H9 (cell line): Measurements from ENCODE around the gene PUM1. TPM values are rescaled to one million over a fixed set of nuclear protein-coding genes. Genes with fewer than 3 reads are reported as not detected.
A peak's percentile ranks its signal among the peaks of the same experiment; 100 is the strongest.

Experiments
- DNase-seq: peaks from one replicate; pipeline ENCODE4 v3.0.0-alpha.2; 2017
- H2AFZ ChIP-seq: one replicate; pipeline ENCODE4 v1.6.1; 2013; ENCODE audit warnings: mild to moderate bottlenecking, low read length, control low read depth, moderate library complexity
- H2AK5ac ChIP-seq: 2 replicates; pipeline ENCODE4 v1.6.1; 2013; ENCODE audit warnings: low read length, control low read depth, mixed read lengths; ENCODE audit not compliant: insufficient read length
- H2BK120ac ChIP-seq: one replicate; pipeline ENCODE4 v1.6.1; 2013; ENCODE audit warnings: low read depth, mild to moderate bottlenecking, low read length, control low read depth, inconsistent platforms; ENCODE audit not compliant: poor library complexity, severe bottlenecking
- H2BK12ac ChIP-seq: 2 replicates; pipeline ENCODE4 v1.6.1; 2013; ENCODE audit warnings: low read length, control low read depth, mixed read lengths, low read depth; ENCODE audit not compliant: insufficient read length
- H2BK15ac ChIP-seq: 2 replicates; pipeline ENCODE4 v1.6.1; 2013; ENCODE audit warnings: low read depth, low read length, control low read depth
- H2BK20ac ChIP-seq: one replicate; pipeline ENCODE4 v1.6.1; 2013; ENCODE audit warnings: low read depth, mild to moderate bottlenecking, low read length, control low read depth, inconsistent platforms; ENCODE audit not compliant: poor library complexity, severe bottlenecking
- H2BK5ac ChIP-seq: 2 replicates; pipeline ENCODE4 v1.6.1; 2013; ENCODE audit warnings: low read length, control low read depth, mixed read lengths; ENCODE audit not compliant: insufficient read length
- H3K14ac ChIP-seq: 2 replicates; pipeline ENCODE4 v1.6.1; 2013; ENCODE audit warnings: low read length, control low read depth; ENCODE audit not compliant: insufficient read depth
- H3K18ac ChIP-seq: 2 replicates; pipeline ENCODE4 v1.6.1; 2013; ENCODE audit warnings: low read depth, mild to moderate bottlenecking, mixed read lengths, low read length, control low read depth; ENCODE audit not compliant: insufficient read length
- H3K23ac ChIP-seq: 2 replicates; pipeline ENCODE4 v1.6.1; 2013; ENCODE audit warnings: low read length, control low read depth, mixed read lengths, low read depth; ENCODE audit not compliant: insufficient read length
- H3K23me2 ChIP-seq: 2 replicates; pipeline ENCODE4 v1.6.1; 2013; ENCODE audit warnings: low read depth, mild to moderate bottlenecking, mixed read lengths, low read length, control low read depth; ENCODE audit not compliant: insufficient read length, poor library complexity, severe bottlenecking
- H3K27ac ChIP-seq: 2 replicates; pipeline ENCODE4 v1.5.1; 2013; ENCODE audit warnings: low read length, control low read depth, mixed read lengths, low read depth; ENCODE audit not compliant: insufficient read length
- H3K27me3 ChIP-seq: 2 replicates; pipeline ENCODE4 v1.6.1; 2013; ENCODE audit warnings: low read length, control low read depth, inconsistent platforms; ENCODE audit not compliant: insufficient read depth
- H3K4ac ChIP-seq: 2 replicates; pipeline ENCODE4 v1.6.1; 2013; ENCODE audit warnings: low read depth, mild to moderate bottlenecking, control low read depth, inconsistent platforms, low read length, moderate library complexity
- H3K4me1 ChIP-seq: 2 replicates; pipeline ENCODE4 v1.6.1; 2013; ENCODE audit warnings: low read length, control low read depth, inconsistent platforms; ENCODE audit not compliant: insufficient read depth
- H3K4me2 ChIP-seq: 2 replicates; pipeline ENCODE4 v1.6.1; 2013; ENCODE audit warnings: low read length, control low read depth, mixed read lengths; ENCODE audit not compliant: insufficient read length, insufficient read depth
- H3K56ac ChIP-seq: 2 replicates; pipeline ENCODE4 v1.6.1; 2013; ENCODE audit warnings: low read depth, mild to moderate bottlenecking, mixed read lengths, low read length, control low read depth; ENCODE audit not compliant: insufficient read length
- H3K79me1 ChIP-seq: 2 replicates; pipeline ENCODE4 v1.6.1; 2013; ENCODE audit warnings: low read depth, mild to moderate bottlenecking, moderate library complexity, low read length, control low read depth, inconsistent platforms; ENCODE audit not compliant: insufficient read depth, poor library complexity, severe bottlenecking
- H3K79me2 ChIP-seq: 2 replicates; pipeline ENCODE4 v1.6.1; 2013; ENCODE audit warnings: low read length, control low read depth, inconsistent platforms; ENCODE audit not compliant: insufficient read depth
- H3K9ac ChIP-seq: 2 replicates; pipeline ENCODE4 v1.6.1; 2013; ENCODE audit warnings: low read length, control low read depth, mixed read lengths; ENCODE audit not compliant: insufficient read length; ENCODE audit errors: extremely low read depth
- H3K9me3 ChIP-seq: one replicate; pipeline ENCODE4 v1.6.1; 2013; ENCODE audit warnings: low read depth, low read length, inconsistent platforms; ENCODE audit not compliant: control insufficient read depth
- H3T11ph ChIP-seq: one replicate; pipeline ENCODE4 v1.6.1; 2013; ENCODE audit warnings: mild to moderate bottlenecking, low read length, control low read depth, inconsistent platforms
- H4K20me1 ChIP-seq: one replicate; pipeline ENCODE4 v1.6.1; 2013; ENCODE audit not compliant: control insufficient read depth, insufficient read length, insufficient read depth
- H4K5ac ChIP-seq: 2 replicates; pipeline ENCODE4 v1.6.1; 2013; ENCODE audit warnings: low read depth, mild to moderate bottlenecking, mixed read lengths, low read length, control low read depth; ENCODE audit not compliant: insufficient read length
- H4K8ac ChIP-seq: replicated peaks from 2 replicates; pipeline ENCODE4 v1.6.1; 2013; ENCODE audit warnings: low read length, control low read depth, mixed read lengths, low read depth; ENCODE audit not compliant: insufficient read length
- H4K91ac ChIP-seq: 2 replicates; pipeline ENCODE4 v1.6.1; 2013; ENCODE audit warnings: low read depth, mild to moderate bottlenecking, moderate library complexity, mixed read lengths, low read length, control low read depth; ENCODE audit not compliant: insufficient read length
- H3K27ac Mint-ChIP-seq, 3 experiments: 2 replicates in 2 of 3; 3 replicates in 1 of 3; pipeline ENCODE4 v1.8.0; 2020 to 2021; ENCODE audit warnings: mixed read lengths in 3 of 3, mild to moderate bottlenecking in 1 of 3, moderate library complexity in 1 of 3
- H3K27me3 Mint-ChIP-seq: 2 replicates; pipeline ENCODE4 v1.8.0; 2021; ENCODE audit warnings: low read depth, mild to moderate bottlenecking, moderate library complexity, mixed read lengths
- H3K36me3 Mint-ChIP-seq, 3 experiments: 2 replicates in 2 of 3; 3 replicates in 1 of 3; pipeline ENCODE4 v1.8.0; 2020 to 2021; ENCODE audit warnings: low read depth in 3 of 3, mixed read lengths in 3 of 3; ENCODE audit not compliant: insufficient read depth in 1 of 3
- H3K4me1 Mint-ChIP-seq, 2 experiments: 2 replicates each; pipeline ENCODE4 v1.8.0; 2020; ENCODE audit warnings: mixed read lengths in 2 of 2
- H3K4me3 Mint-ChIP-seq, 2 experiments: 2 replicates in 1 of 2; 3 replicates in 1 of 2; pipeline ENCODE4 v1.8.0; 2020 to 2021; ENCODE audit warnings: mild to moderate bottlenecking in 2 of 2, mixed read lengths in 2 of 2, moderate library complexity in 1 of 2
- H3K9me3 Mint-ChIP-seq, 2 experiments: 2 replicates in 1 of 2; 3 replicates in 1 of 2; pipeline ENCODE4 v1.8.0; 2020; ENCODE audit warnings: mild to moderate bottlenecking in 2 of 2, mixed read lengths in 2 of 2, moderate library complexity in 1 of 2
- CTCF ChIP-seq: fragments of 200-600 bp; sonication (generic); conservative IDR thresholded peaks from 3 replicates; pipeline ENCODE4 v1.8.0; 2021; ENCODE audit warnings: antibody characterized with exemption, mild to moderate bottlenecking
- WGBS: extraction: QIAGEN DNeasy Blood & Tissue Kit; methylation state at CpG from one replicate; pipeline ENCODE4 v1.1.7; 2013; ENCODE audit warnings: missing lambda C conversion rate, low lambda C conversion rate, mixed read lengths; ENCODE audit not compliant: insufficient read length; ENCODE audit errors: extremely low coverage; 5-methylcytosine and 5-hydroxymethylcytosine counted together
- total RNA-seq: library from RNA; stranded (reverse); gene quantifications from 2 replicates; pipeline ENCODE4 v1.2.1, GENCODE V29; 2021

PUM1 gene
- total RNA-seq, 1 experiment from 2014 or later: 164 TPM

GRCh38 chr1:30975217-30975616, 90.3 kb downstream of the PUM1 start:
- no peak overlapping the region for H3K18ac ChIP-seq
- Mint-ChIP-seq H3K9me3 (no peaks in the 10 kb centered on the region), H3K36me3 (peaks cover 24 to 79% (median 70%) of the 10 kb centered on the region in 3 experiments; a peak in 6 of 7 replicates), H3K4me3 (no peak overlapping the region), H3K27ac (peak overlapping the region in 2 of 3 experiments; percentile 30 to 87; a peak in 2 of 7 replicates), H3K4me1 (peaks cover 4 to 14% of the 10 kb centered on the region in 2 experiments; a peak in 3 of 4 replicates), H3K27me3 (no peaks in the 10 kb centered on the region)
- no peak overlapping the region for H2BK20ac ChIP-seq
- H3K9ac ChIP-seq: no peak overlapping the region
- DNase-seq: no peak
- no peak for TF ChIP-seq CTCF
- WGBS: no CpG with 5 or more reads among the region's 3 CpGs
- H3K56ac ChIP-seq: no peak overlapping the region
- no peaks in the 10 kb centered on the region for H3K23me2 ChIP-seq
- no peak overlapping the region for H4K91ac ChIP-seq
- H2AFZ ChIP-seq: no peak overlapping the region
- no peak overlapping the region for H4K5ac ChIP-seq
- H3K4me1 ChIP-seq: no peaks in the 10 kb centered on the region
- H3K79me2 ChIP-seq: peaks cover 5% of the 10 kb centered on the region; the same call in 1 of the 2 replicates
- H2BK12ac ChIP-seq: no peak overlapping the region
- no peak overlapping the region for H2BK15ac ChIP-seq
- peaks cover 10% of the 10 kb centered on the region for H3K79me1 ChIP-seq
- H3K4ac ChIP-seq: no peak overlapping the region
- no peaks in the 10 kb centered on the region for H3K9me3 ChIP-seq
- no peak overlapping the region for H2AK5ac ChIP-seq
- no peaks in the 10 kb centered on the region for H4K20me1 ChIP-seq
- no peak overlapping the region for H2BK5ac ChIP-seq
- no peak overlapping the region for H3K14ac ChIP-seq
- no peak overlapping the region for H3T11ph ChIP-seq
- no peak overlapping the region for H3K23ac ChIP-seq
- no peak overlapping the region for H3K4me2 ChIP-seq
- H2BK120ac ChIP-seq: no peak overlapping the region
- no peak overlapping the region for H3K27ac ChIP-seq
- H3K27me3 ChIP-seq: no peaks in the 10 kb centered on the region
- H4K8ac ChIP-seq: no peak overlapping the region
